ENCODE data around the gene GGT7.

GGT7 gene

DNA sequence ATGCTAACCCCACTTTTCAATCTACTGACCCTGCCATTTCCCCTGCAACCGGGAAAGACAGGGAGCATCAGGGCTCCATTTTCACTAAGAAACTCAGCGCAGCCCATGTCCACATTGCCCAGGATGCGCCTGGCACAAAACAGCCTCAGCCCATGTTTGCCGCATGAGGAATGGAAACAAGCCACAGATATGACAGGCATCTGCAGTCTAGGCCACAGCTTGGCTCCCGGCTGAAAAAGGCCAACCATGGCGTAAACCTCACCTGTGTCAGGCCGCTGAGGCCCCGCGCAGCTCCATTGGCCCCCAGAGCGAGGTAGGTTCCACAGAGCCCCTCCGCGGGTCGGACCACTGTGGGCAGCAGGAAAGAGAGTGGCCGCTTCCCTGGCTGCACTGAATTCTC is 21.7 kb downstream of the GGT7 start:
- Histone ChIP-seq H4K20me1 (ENCODE audit: low read depth, low read length) (no peaks in the 10 kb centered on the region), H2AFZ (ENCODE audit: low read depth, low read length, severe bottlenecking) (no peak overlapping the region), H3K36me3 (ENCODE audit: low read length) (no peaks in the 10 kb centered on the region), H3K4me3 (ENCODE audit: insufficient read depth, low read length, poor library complexity, severe bottlenecking) (no peak overlapping the region), H3K27me3 (ENCODE audit: low read length) (no peaks in the 10 kb centered on the region), H3K27ac (ENCODE audit: low read depth, low read length) (no peak overlapping the region), H3F3A (ENCODE audit: insufficient read depth) (no peaks in the 10 kb centered on the region), H3K4me2 (ENCODE audit: low read depth, low read length, poor library complexity, severe bottlenecking) (no peak overlapping the region), H3K9me2 (replicated peaks; ENCODE audit: insufficient read depth, low read length) (no peaks in the 10 kb centered on the region), H3K9ac (ENCODE audit: low read length) (no peak overlapping the region), H3K79me2 (ENCODE audit: insufficient read depth, low read length) (no peaks in the 10 kb centered on the region), H3K9me3 (ENCODE audit: insufficient read depth, low read length) (no peaks in the 10 kb centered on the region)
- no peak for TF ChIP-seq EZH2phosphoT487 (conservative IDR thresholded peaks at IDR 0.05; ENCODE audit: low read length)
- no peak for TF ChIP-seq CTCF (IDR thresholded peaks at IDR 0.05; ENCODE audit: insufficient read depth, low read length, poor library complexity, severe bottlenecking)

- no peaks in the 10 kb centered on the region for H3K9me3 ChIP-seq (ENCODE audit: insufficient read depth, low read length)
- no peaks in the 10 kb centered on the region for H4K20me1 ChIP-seq (ENCODE audit: low read depth, low read length)
- no peak for TF ChIP-seq EZH2phosphoT487 (conservative IDR thresholded peaks at IDR 0.05; ENCODE audit: low read length)
- no peak for TF ChIP-seq CTCF (IDR thresholded peaks at IDR 0.05; ENCODE audit: insufficient read depth, low read length, poor library complexity, severe bottlenecking)
These were observed 22.9 kb downstream of the GGT7 start for GRCh38 chr20:34849778-34850177.

DNA sequence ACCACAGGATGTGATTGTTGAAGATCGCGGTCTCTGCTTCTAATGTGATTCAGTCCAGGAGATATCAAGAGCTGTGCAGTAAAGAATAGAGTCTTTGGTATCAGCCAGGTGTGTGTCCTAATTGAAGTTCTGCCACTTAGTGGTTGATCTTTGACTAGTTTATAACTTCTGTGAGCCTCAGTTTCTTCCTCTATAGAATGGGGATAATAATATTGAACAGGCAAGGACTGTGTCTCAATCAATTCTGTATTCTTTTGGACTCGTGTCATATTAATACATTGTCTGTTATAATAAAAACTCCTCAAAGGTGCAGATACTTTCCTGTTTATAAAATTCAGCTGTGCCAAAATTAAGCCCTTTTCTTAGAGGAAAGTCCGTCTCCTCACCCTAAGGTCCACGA is 24.1 kb downstream of the GGT7 start:
- Histone ChIP-seq H3K36me3 (ENCODE audit: low read length) (no peaks in the 10 kb centered on the region), H3K9me3 (ENCODE audit: insufficient read depth, low read length) (no peaks in the 10 kb centered on the region), H3K79me2 (ENCODE audit: insufficient read depth, low read length) (no peaks in the 10 kb centered on the region), H2AFZ (ENCODE audit: low read depth, low read length, severe bottlenecking) (no peak overlapping the region), H3K9me2 (replicated peaks; ENCODE audit: insufficient read depth, low read length) (no peaks in the 10 kb centered on the region), H3K4me3 (ENCODE audit: insufficient read depth, low read length, poor library complexity, severe bottlenecking) (no peak overlapping the region), H3K27me3 (ENCODE audit: low read length) (no peaks in the 10 kb centered on the region), H3K27ac (ENCODE audit: low read depth, low read length) (no peak overlapping the region), H3F3A (ENCODE audit: insufficient read depth) (no peaks in the 10 kb centered on the region), H4K20me1 (ENCODE audit: low read depth, low read length) (no peaks in the 10 kb centered on the region), H3K9ac (ENCODE audit: low read length) (no peak overlapping the region), H3K4me2 (ENCODE audit: low read depth, low read length, poor library complexity, severe bottlenecking) (no peak overlapping the region)
- TF ChIP-seq EZH2phosphoT487 (conservative IDR thresholded peaks at IDR 0.05; ENCODE audit: low read length) (no peak), CTCF (IDR thresholded peaks at IDR 0.05; ENCODE audit: insufficient read depth, low read length, poor library complexity, severe bottlenecking) (no peak)

More at GRCh38 chr20:34849778-34850177, 22.9 kb downstream of the GGT7 start:
- Histone ChIP-seq H3F3A (ENCODE audit: insufficient read depth) (no peaks in the 10 kb centered on the region), H3K27me3 (ENCODE audit: low read length) (no peaks in the 10 kb centered on the region), H3K9ac (ENCODE audit: low read length) (no peak overlapping the region), H3K27ac (ENCODE audit: low read depth, low read length) (no peak overlapping the region), H3K79me2 (ENCODE audit: insufficient read depth, low read length) (no peaks in the 10 kb centered on the region), H3K4me3 (ENCODE audit: insufficient read depth, low read length, poor library complexity, severe bottlenecking) (no peak overlapping the region), H2AFZ (ENCODE audit: low read depth, low read length, severe bottlenecking) (no peak overlapping the region), H3K36me3 (ENCODE audit: low read length) (no peaks in the 10 kb centered on the region), H3K9me2 (replicated peaks; ENCODE audit: insufficient read depth, low read length) (no peaks in the 10 kb centered on the region), H3K4me2 (ENCODE audit: low read depth, low read length, poor library complexity, severe bottlenecking) (no peak overlapping the region)
